ENCODE results near the gene DENND4A.

DNA sequence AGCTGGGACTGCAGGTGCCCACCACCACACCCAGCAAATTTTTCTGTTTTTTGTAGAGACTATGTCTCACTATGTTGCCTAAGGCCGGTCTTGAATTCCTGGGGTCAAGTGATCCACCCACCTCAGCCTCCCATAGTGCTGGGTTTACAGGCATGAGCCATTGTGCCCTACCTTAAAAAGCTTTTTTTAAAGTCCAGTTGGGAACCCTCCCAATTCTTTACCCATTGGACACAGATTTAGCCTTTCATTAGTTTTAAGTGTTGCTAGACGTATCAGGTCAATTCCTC, 1.7 kb upstream of the DENND4A start:
- TF ChIP-seq, protein P1, sequence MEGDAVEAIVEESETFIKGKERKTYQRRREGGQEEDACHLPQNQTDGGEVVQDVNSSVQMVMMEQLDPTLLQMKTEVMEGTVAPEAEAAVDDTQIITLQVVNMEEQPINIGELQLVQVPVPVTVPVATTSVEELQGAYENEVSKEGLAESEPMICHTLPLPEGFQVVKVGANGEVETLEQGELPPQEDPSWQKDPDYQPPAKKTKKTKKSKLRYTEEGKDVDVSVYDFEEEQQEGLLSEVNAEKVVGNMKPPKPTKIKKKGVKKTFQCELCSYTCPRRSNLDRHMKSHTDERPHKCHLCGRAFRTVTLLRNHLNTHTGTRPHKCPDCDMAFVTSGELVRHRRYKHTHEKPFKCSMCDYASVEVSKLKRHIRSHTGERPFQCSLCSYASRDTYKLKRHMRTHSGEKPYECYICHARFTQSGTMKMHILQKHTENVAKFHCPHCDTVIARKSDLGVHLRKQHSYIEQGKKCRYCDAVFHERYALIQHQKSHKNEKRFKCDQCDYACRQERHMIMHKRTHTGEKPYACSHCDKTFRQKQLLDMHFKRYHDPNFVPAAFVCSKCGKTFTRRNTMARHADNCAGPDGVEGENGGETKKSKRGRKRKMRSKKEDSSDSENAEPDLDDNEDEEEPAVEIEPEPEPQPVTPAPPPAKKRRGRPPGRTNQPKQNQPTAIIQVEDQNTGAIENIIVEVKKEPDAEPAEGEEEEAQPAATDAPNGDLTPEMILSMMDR (IDR thresholded peaks at IDR 0.05 in 8 of 11, conservative IDR thresholded peaks at IDR 0.05 in 3 of 11), result no peak
- TF ChIP-seq POLR2A (IDR thresholded peaks at IDR 0.05) (no peak), POLR2AphosphoS5 (IDR thresholded peaks at IDR 0.05) (no peak)

Measured in spleen (tissue), 7 donors.